Panc1 (cell line): ENCODE results near the gene MRPL21. TPM values are rescaled to one million over a fixed set of nuclear protein-coding genes. Genes with fewer than 3 reads are reported as not detected.

Experiments
- ATAC-seq: fragments of 200-7000 bp; cut with Tn5 transposase; 2 replicates; pipeline ENCODE4 v1.9.1; 2020; ENCODE audit warnings: mild to moderate bottlenecking, moderate library complexity
- BruUV-seq: library from RNA; stranded (reverse); fragments of 400-500 nt; replicated peaks from 2 replicates; lab custom pipeline; 2021; lab: Mats Ljungman, UMichigan
- CTCF ChIA-PET: fragments of 300-600 bp; sonication (Branson Sonifier 250); formaldehyde crosslinking; loops from one replicate; lab custom pipeline; 2022; ENCODE audit warnings: antibody characterized with exemption; lab: Charles Lee
- POLR2A ChIA-PET: fragments of 300-600 bp; sonication (Branson Sonifier 250); formaldehyde crosslinking; loops from one replicate; lab custom pipeline; 2022; ENCODE audit warnings: antibody characterized with exemption; lab: Charles Lee
- DNase-seq: peaks from one replicate; pipeline ENCODE4 v3.0.0-alpha.2; 2010; ENCODE audit warnings: low read depth, low spot score
- H3K27ac ChIP-seq: 2 replicates; pipeline ENCODE4 v1.5.1; 2011; ENCODE audit warnings: mild to moderate bottlenecking, low read length, inconsistent platforms
- H3K27me3 ChIP-seq: fragments of 200-500 bp; sonication (Bioruptor generic); 2 replicates; pipeline ENCODE4 v1.6.0; 2014; ENCODE audit warnings: low read length, inconsistent platforms; ENCODE audit not compliant: control insufficient read depth, insufficient read depth
- H3K36me3 ChIP-seq: fragments of 200-500 bp; sonication (Bioruptor generic); 2 replicates; pipeline ENCODE4 v1.5.1; 2014; ENCODE audit warnings: inconsistent platforms, mild to moderate bottlenecking, low read length, moderate library complexity; ENCODE audit not compliant: control insufficient read depth, insufficient read depth
- H3K4me1 ChIP-seq: 2 replicates; pipeline ENCODE4 v1.5.1; 2011; ENCODE audit warnings: inconsistent platforms, mild to moderate bottlenecking, low read length, moderate library complexity; ENCODE audit not compliant: control insufficient read depth, insufficient read depth
- H3K4me3 ChIP-seq, 2 experiments: 2 replicates each; pipeline ENCODE4 v1.5.1; 2011 to 2012; ENCODE audit warnings: low read depth in 2 of 2, low read length in 2 of 2, mild to moderate bottlenecking in 2 of 2, inconsistent platforms in 1 of 2, moderate library complexity in 1 of 2
- H3K9me3 ChIP-seq: fragments of 200-500 bp; sonication (Bioruptor generic); 2 replicates; pipeline ENCODE4 v1.5.1; 2014; ENCODE audit warnings: low read depth, mild to moderate bottlenecking, inconsistent platforms, low read length, moderate library complexity; ENCODE audit not compliant: control insufficient read depth, insufficient read depth
- POLR2AphosphoS5 ChIP-seq: IDR thresholded peaks from 2 replicates; pipeline ENCODE4 v1.6.1; 2012; ENCODE audit warnings: mild to moderate bottlenecking, low read depth, low read length, moderate library complexity
- SIN3A ChIP-seq: IDR thresholded peaks from 2 replicates; pipeline ENCODE4 v1.6.1; 2012; ENCODE audit warnings: low read depth, mild to moderate bottlenecking, low read length, moderate library complexity, borderline replicate concordance; ENCODE audit not compliant: insufficient read depth
- TCF7L2 ChIP-seq: IDR thresholded peaks from 2 replicates; pipeline ENCODE4 v1.6.1; 2011; ENCODE audit warnings: mild to moderate bottlenecking, low read depth, low read length, inconsistent platforms
- in situ Hi-C: cut with HindIII; loops from 2 replicates; pipeline ENCODE4 v1.10.0; 2016; ENCODE audit warnings: low sequenced_read_pairs, low pct_unique_long_range_greater_than_20kb
- intact Hi-C: fragments of 100-400 bp; cut with micrococcal nuclease; formaldehyde crosslinking; loops from one replicate; pipeline ENCODE4 v1.10.0; 2022; ENCODE audit not compliant: unreplicated experiment
- total RNA-seq: library from RNA; stranded (reverse); gene quantifications from one replicate; pipeline ENCODE4 v1.2.1, GENCODE V29; 2021; ENCODE audit not compliant: unreplicated experiment
- TF ChIP-seq, protein P1 (sequence below), 2 experiments: IDR thresholded peaks; 2 replicates each; pipeline ENCODE4 v1.6.1; 2011 to 2012; ENCODE audit warnings: low read depth in 2 of 2, control low read depth in 1 of 2, low read length in 1 of 2, mild to moderate bottlenecking in 1 of 2, moderate library complexity in 1 of 2; ENCODE audit not compliant: insufficient read depth in 1 of 2
- TF ChIP-seq, protein P2 (sequence below): fragments of 450-650 bp; IDR thresholded peaks from 2 replicates; pipeline ENCODE4 v1.5.1; 2017; ENCODE audit warnings: mild to moderate bottlenecking

Gene MRPL21
- total RNA-seq, 1 experiment from 2014 or later: 94.9 TPM

DNA sequence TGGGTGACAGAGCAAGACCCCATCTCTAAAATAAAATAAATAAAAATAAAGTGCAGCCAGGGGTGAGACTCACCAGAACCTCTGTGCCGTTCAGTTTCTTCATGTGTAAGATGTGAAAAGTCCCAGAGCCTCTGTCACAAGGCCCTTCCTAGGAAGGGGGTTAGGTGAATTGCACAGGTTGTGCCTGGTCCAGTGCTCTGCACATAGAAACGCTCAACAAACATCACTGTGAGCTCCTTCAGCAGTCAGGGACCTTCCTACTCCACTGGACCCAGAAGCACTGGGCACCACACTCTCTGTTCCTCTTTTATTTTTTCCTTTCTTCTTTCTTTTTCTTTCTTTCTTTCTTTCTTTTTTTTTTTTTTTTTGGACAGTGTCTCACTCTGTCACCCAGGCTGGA, 22.3 kb downstream of the MRPL21 start:
- ChIA-PET CTCF (interaction anchor here (0.5 kb wide), 1 partner anchor 804 kb away, joined by 6 read pairs; no protein-coding TSS in a partner anchor), POLR2A (no interaction called here)
- H3K4me1 ChIP-seq: no peaks in the 10 kb centered on the region
- TF ChIP-seq, protein P1, sequence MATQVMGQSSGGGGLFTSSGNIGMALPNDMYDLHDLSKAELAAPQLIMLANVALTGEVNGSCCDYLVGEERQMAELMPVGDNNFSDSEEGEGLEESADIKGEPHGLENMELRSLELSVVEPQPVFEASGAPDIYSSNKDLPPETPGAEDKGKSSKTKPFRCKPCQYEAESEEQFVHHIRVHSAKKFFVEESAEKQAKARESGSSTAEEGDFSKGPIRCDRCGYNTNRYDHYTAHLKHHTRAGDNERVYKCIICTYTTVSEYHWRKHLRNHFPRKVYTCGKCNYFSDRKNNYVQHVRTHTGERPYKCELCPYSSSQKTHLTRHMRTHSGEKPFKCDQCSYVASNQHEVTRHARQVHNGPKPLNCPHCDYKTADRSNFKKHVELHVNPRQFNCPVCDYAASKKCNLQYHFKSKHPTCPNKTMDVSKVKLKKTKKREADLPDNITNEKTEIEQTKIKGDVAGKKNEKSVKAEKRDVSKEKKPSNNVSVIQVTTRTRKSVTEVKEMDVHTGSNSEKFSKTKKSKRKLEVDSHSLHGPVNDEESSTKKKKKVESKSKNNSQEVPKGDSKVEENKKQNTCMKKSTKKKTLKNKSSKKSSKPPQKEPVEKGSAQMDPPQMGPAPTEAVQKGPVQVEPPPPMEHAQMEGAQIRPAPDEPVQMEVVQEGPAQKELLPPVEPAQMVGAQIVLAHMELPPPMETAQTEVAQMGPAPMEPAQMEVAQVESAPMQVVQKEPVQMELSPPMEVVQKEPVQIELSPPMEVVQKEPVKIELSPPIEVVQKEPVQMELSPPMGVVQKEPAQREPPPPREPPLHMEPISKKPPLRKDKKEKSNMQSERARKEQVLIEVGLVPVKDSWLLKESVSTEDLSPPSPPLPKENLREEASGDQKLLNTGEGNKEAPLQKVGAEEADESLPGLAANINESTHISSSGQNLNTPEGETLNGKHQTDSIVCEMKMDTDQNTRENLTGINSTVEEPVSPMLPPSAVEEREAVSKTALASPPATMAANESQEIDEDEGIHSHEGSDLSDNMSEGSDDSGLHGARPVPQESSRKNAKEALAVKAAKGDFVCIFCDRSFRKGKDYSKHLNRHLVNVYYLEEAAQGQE (IDR thresholded peaks at IDR 0.05; ENCODE audit: insufficient read depth in 1 of 2, low read depth in 2 of 2, low read length in 1 of 2): no peak
- TF ChIP-seq TCF7L2 (no peak), POLR2AphosphoS5 (no peak), SIN3A (no peak)
- TF ChIP-seq, protein P2, sequence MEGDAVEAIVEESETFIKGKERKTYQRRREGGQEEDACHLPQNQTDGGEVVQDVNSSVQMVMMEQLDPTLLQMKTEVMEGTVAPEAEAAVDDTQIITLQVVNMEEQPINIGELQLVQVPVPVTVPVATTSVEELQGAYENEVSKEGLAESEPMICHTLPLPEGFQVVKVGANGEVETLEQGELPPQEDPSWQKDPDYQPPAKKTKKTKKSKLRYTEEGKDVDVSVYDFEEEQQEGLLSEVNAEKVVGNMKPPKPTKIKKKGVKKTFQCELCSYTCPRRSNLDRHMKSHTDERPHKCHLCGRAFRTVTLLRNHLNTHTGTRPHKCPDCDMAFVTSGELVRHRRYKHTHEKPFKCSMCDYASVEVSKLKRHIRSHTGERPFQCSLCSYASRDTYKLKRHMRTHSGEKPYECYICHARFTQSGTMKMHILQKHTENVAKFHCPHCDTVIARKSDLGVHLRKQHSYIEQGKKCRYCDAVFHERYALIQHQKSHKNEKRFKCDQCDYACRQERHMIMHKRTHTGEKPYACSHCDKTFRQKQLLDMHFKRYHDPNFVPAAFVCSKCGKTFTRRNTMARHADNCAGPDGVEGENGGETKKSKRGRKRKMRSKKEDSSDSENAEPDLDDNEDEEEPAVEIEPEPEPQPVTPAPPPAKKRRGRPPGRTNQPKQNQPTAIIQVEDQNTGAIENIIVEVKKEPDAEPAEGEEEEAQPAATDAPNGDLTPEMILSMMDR: no peak
- H3K4me3 ChIP-seq: no peak overlapping the region
- in situ Hi-C loops: no loop called here
- DNase-seq (no peak), ATAC-seq (no peak)
- H3K36me3 ChIP-seq: no peaks in the 10 kb centered on the region
- H3K27me3 ChIP-seq: no peaks in the 10 kb centered on the region
- no TSS peak for BruUV-seq
- intact Hi-C loops: no loop called here
- H3K9me3 ChIP-seq: no peaks in the 10 kb centered on the region
- no peak overlapping the region for H3K27ac ChIP-seq

DNA sequence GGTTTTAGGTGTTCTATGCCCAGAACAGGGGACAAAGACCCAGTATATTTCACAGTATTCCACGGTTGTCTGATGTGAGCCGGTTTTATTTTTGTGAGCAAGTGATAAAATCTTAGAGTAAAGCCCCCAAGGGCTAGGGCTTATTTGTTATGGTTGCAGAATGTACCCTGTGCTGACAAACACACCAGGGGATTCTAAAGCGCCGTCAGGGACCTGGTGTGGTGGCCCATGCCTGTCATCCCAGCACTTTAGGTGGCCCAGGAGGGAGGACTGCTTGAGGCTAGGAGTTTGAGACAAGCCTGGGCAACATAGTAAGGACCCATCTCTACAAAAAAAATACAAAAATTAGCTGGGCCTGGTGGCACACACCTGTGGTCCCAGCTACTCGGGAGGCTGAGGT, 22.8 kb downstream of the MRPL21 start:
- no peaks in the 10 kb centered on the region for H3K4me1 ChIP-seq
- H3K27me3 ChIP-seq: no peaks in the 10 kb centered on the region
- H3K27ac ChIP-seq: no peak overlapping the region
- H3K36me3 ChIP-seq: no peaks in the 10 kb centered on the region
- intact Hi-C loops (no loop called here), in situ Hi-C loops (no loop called here)
- no peak overlapping the region for H3K4me3 ChIP-seq
- TF ChIP-seq, protein P2: no peak
- TF ChIP-seq, protein P1 (IDR thresholded peaks at IDR 0.05; ENCODE audit: insufficient read depth in 1 of 2, low read depth in 2 of 2, low read length in 1 of 2): no peak
- no peak for TF ChIP-seq SIN3A
- no peak for TF ChIP-seq TCF7L2
- TF ChIP-seq POLR2AphosphoS5: no peak
- POLR2A ChIA-PET: no interaction called here
- ATAC-seq: no peak
- no TSS peak for BruUV-seq
- CTCF ChIA-PET: interaction anchor here (0.6 kb wide), 1 partner anchor 497 kb away, joined by 4 read pairs; no protein-coding TSS in a partner anchor
- DNase-seq: no peak
- no peaks in the 10 kb centered on the region for H3K9me3 ChIP-seq
